Non-pigmented ciliary epithelial cell (primary cell): ENCODE results near the gene HMG20B.
A peak's percentile ranks its signal among the peaks of the same experiment; 100 is the strongest.
"Not testable (repeated sequence)": the region's sequence is repeated elsewhere in the genome, so short reads cannot be mapped to it uniquely, and the experiment has no call there.

Source experiments
- DNase-seq: peaks from one replicate; pipeline ENCODE4 v3.0.0-alpha.2; 2010; ENCODE audit warnings: low read depth

Gene HMG20B

GRCh38 chr19:3556423-3556977 lies 16.2 kb upstream of the HMG20B start:
- no peak for DNase-seq

GRCh38 chr19:3556978-3557460 lies 15.7 kb upstream of the HMG20B start:
- DNase-seq = no peak

GRCh38 chr19:3557461-3558248 lies 15.1 kb upstream of the HMG20B start, which contains the start of gene MFSD12:
Gene MFSD12, minus strand, starts transcription at chr19:3557586. Its CDS starts 183 bp downstream, at chr19:3557403.
- DNase-seq = peak; percentile 74

GRCh38 chr19:3563709-3564524 lies 8.8 kb upstream of the HMG20B start:
- DNase-seq = no peak

- no peak for DNase-seq
Measured at GRCh38 chr19:3565139-3565538, 7.6 kb upstream of the HMG20B start.

GRCh38 chr19:3570042-3570441 lies 2.7 kb upstream of the HMG20B start:
- not testable (repeated sequence) for DNase-seq

GRCh38 chr19:3570606-3571011 lies 2.1 kb upstream of the HMG20B start:
- DNase-seq = no peak

GRCh38 chr19:3572132-3572854 lies 451 bp upstream of the HMG20B start:
- peak; percentile 99 for DNase-seq

GRCh38 chr19:3573162-3573857 lies 566 bp downstream of the HMG20B start:
- no peak for DNase-seq

- DNase-seq = peak; percentile 67
Measured at GRCh38 chr19:3573858-3574637, 1.3 kb downstream of the HMG20B start.

GRCh38 chr19:3575260-3575741 lies 2.6 kb downstream of the HMG20B start:
- DNase-seq = no peak

- DNase-seq = no peak
Measured at GRCh38 chr19:3575949-3576673, 3.4 kb downstream of the HMG20B start.

GRCh38 chr19:3576696-3577443 lies 4.1 kb downstream of the HMG20B start:
- no peak for DNase-seq

GRCh38 chr19:3577723-3578344 lies 5.1 kb downstream of the HMG20B start:
- DNase-seq = no peak

- DNase-seq = no peak
Measured at GRCh38 chr19:3578390-3578789, 5.6 kb downstream of the HMG20B start.

- DNase-seq = peak; percentile 83
Measured at GRCh38 chr19:3580156-3580934, 7.6 kb downstream of the HMG20B start.

GRCh38 chr19:3581792-3582191 lies 9.0 kb downstream of the HMG20B start:
- DNase-seq = not testable (repeated sequence)
